GM12878 (cell line): ENCODE results near the gene OR4D6. TPM values are rescaled to one million over a fixed set of nuclear protein-coding genes. Genes with fewer than 3 reads are reported as not detected.

Experiments used
- ATAC-seq: fragments of 200-7000 bp; cut with Tn5 transposase; 3 replicates; pipeline ENCODE4 v1.9.1; 2020; ENCODE audit warnings: mild to moderate bottlenecking, moderate library complexity
- BruUV-seq: library from RNA; stranded (reverse); fragments of 400-500 nt; replicated peaks from 2 replicates; lab custom pipeline; 2021; lab: Mats Ljungman, UMichigan
- CTCF ChIA-PET: fragments of 300-600 bp; sonication (Branson Sonifier 250); formaldehyde crosslinking; extraction: SDS; loops from one replicate; lab custom pipeline; 2021; ENCODE audit warnings: inconsistent platforms; lab: Yijun Ruan, JAX
- POLR2A ChIA-PET: fragments of 350-600 bp; formaldehyde crosslinking; extraction: SDS; loops from one replicate; lab custom pipeline; 2021; ENCODE audit warnings: inconsistent platforms; lab: Charles Lee
- RAD21 ChIA-PET: fragments of 300-600 bp; sonication (Branson Sonifier 250); formaldehyde crosslinking; loops from one replicate; lab custom pipeline; 2023; ENCODE audit warnings: antibody characterized with exemption; ENCODE audit not compliant: unreplicated experiment; lab: Charles Lee
- SMC1A ChIA-PET: fragments of 300-600 bp; sonication (Branson Sonifier 250); formaldehyde crosslinking; loops from one replicate; lab custom pipeline; 2023; ENCODE audit not compliant: unreplicated experiment, uncharacterized antibody; lab: Charles Lee
- DNase-seq: peaks from one replicate; pipeline ENCODE4 v3.0.0-alpha.2; 2011; ENCODE audit warnings: low read depth, low spot score
- FAIRE-seq: peaks from 3 replicates; lab custom pipeline; 2011; peaks lifted over from hg19 to GRCh38; lab: Jason Lieb, UNC
- H2AFZ ChIP-seq: 2 replicates; pipeline ENCODE4 v1.6.0; 2011; ENCODE audit warnings: low read depth, low read length, control low read depth; ENCODE audit not compliant: control insufficient read depth
- H3K27ac ChIP-seq: 2 replicates; pipeline ENCODE4 v1.5.1; 2011; ENCODE audit warnings: control low read depth; ENCODE audit not compliant: control insufficient read depth, insufficient read depth
- H3K27me3 ChIP-seq, 2 experiments: replicated peaks in 1 of 2; 2 replicates each; pipeline versions ENCODE4 v1.6.0 to v1.6.1; 2011; ENCODE audit warnings: low read length in 1 of 2; ENCODE audit not compliant: control insufficient read depth in 2 of 2, insufficient read depth in 2 of 2
- H3K36me3 ChIP-seq, 2 experiments: 2 replicates each; pipeline ENCODE4 v1.5.1; 2011; ENCODE audit warnings: low read length in 1 of 2; ENCODE audit not compliant: control insufficient read depth in 2 of 2, insufficient read depth in 2 of 2
- H3K4me1 ChIP-seq: 2 replicates; pipeline ENCODE4 v1.6.1; 2011; ENCODE audit warnings: mild to moderate bottlenecking, low read length, moderate library complexity, mixed read lengths; ENCODE audit not compliant: control insufficient read depth, insufficient read depth
- H3K4me2 ChIP-seq: 2 replicates; pipeline ENCODE4 v1.6.0; 2011; ENCODE audit warnings: control low read depth; ENCODE audit not compliant: control insufficient read depth, insufficient read depth
- H3K4me3 ChIP-seq: fragments of 200-600 bp; sonication (generic); 2 replicates; pipeline ENCODE4 v1.5.1; 2016
- H3K79me2 ChIP-seq: 2 replicates; pipeline ENCODE4 v1.6.0; 2011; ENCODE audit warnings: low read length; ENCODE audit not compliant: control insufficient read depth, insufficient read depth
- H3K9ac ChIP-seq: 2 replicates; pipeline ENCODE4 v1.8.0; 2011; ENCODE audit warnings: low read length, control low read depth, mixed read lengths; ENCODE audit not compliant: control insufficient read depth, insufficient read depth
- H3K9me3 ChIP-seq: replicated peaks from 3 replicates; pipeline ENCODE4 v1.5.1; 2011; ENCODE audit warnings: mild to moderate bottlenecking, low read length; ENCODE audit not compliant: control insufficient read depth, insufficient read depth
- H4K20me1 ChIP-seq: 2 replicates; pipeline ENCODE4 v1.6.0; 2011; ENCODE audit not compliant: control insufficient read depth, insufficient read depth
- CEBPB ChIP-seq, 2 experiments: fragments of 150-350 bp in 1 of 2; IDR thresholded peaks; 2 replicates each; pipeline ENCODE4 v1.6.1; 2012 to 2014; ENCODE audit warnings: low read depth in 2 of 2, low read length in 2 of 2, borderline replicate concordance in 1 of 2, inconsistent platforms in 1 of 2
- CREM ChIP-seq: IDR thresholded peaks from 2 replicates; pipeline ENCODE4 v1.6.1; 2014; ENCODE audit warnings: antibody characterized with exemption, low read depth
- MXI1 ChIP-seq: fragments of 150-350 bp; IDR thresholded peaks from 2 replicates; pipeline ENCODE4 v1.6.1; 2011; ENCODE audit warnings: low read depth, mild to moderate bottlenecking, inconsistent platforms, low read length, improper control_type of control experiment
- MYB ChIP-seq: fragments of 150-350 bp; IDR thresholded peaks from 2 replicates; pipeline ENCODE4 v1.6.1; 2014; ENCODE audit warnings: mild to moderate bottlenecking, low read depth, low read length, borderline replicate concordance
- NBN ChIP-seq: fragments of 450-650 bp; IDR thresholded peaks from 2 replicates; pipeline ENCODE4 v1.6.1; 2016
- POLR2A ChIP-seq: IDR thresholded peaks from 2 replicates; pipeline ENCODE4 v1.6.1; 2011; ENCODE audit warnings: low read depth, mild to moderate bottlenecking, low read length
- PRDM15 ChIP-seq: fragments of 450-650 bp; formaldehyde crosslinking; IDR thresholded peaks from 2 replicates; pipeline ENCODE4 v1.4.0; 2020; ENCODE audit warnings: mild to moderate bottlenecking, moderate library complexity
- RCOR1 ChIP-seq: conservative IDR thresholded peaks from 2 replicates; pipeline ENCODE4 v1.6.1; 2012; ENCODE audit warnings: low read depth, low read length, improper control_type of control experiment
- RUNX3 ChIP-seq: IDR thresholded peaks from 2 replicates; pipeline ENCODE4 v1.6.1; 2012; ENCODE audit warnings: low read length, inconsistent platforms
- SREBF1 ChIP-seq: IDR thresholded peaks from 2 replicates; pipeline ENCODE4 v1.6.1; 2012; ENCODE audit warnings: mild to moderate bottlenecking, low read length
- WGBS: methylation state at CpG from one replicate; pipeline ENCODE4 v1.1.6; 2016; ENCODE audit warnings: low lambda C conversion rate; ENCODE audit not compliant: insufficient replicate concordance, insufficient coverage; ENCODE audit errors: missing lambda C conversion rate; 5-methylcytosine and 5-hydroxymethylcytosine counted together
- in situ Hi-C: fragments of 300-500 bp; cut with MboI; formaldehyde crosslinking; loops from 9 replicates; pipeline ENCODE4 v1.14.3; 2018; ENCODE audit warnings: mixed read lengths
- intact Hi-C: fragments of 100-400 bp; cut with micrococcal nuclease; formaldehyde crosslinking; loops from one replicate; pipeline ENCODE4 v1.14.2; 2022; ENCODE audit not compliant: unreplicated experiment
- polyA plus RNA-seq, 11 experiments: library from polyadenylated mRNA; depleted of rRNA in 4 of 11; unstranded in 6 of 11; stranded (reverse) in 5 of 11; fragments of >200 nt; fragmentation: Nextera tagmentation in 4 of 11; fragmentation: Illumina TruSeq in 1 of 11; extraction: Ambion mirVana in 4 of 11; extraction: Trizol in 1 of 11; gene quantifications; 1 replicate in 1 of 11; 2 replicates in 10 of 11; pipeline versions ENCODE4 v1.2.1 to v1.2.3, GENCODE V29; 2011 to 2016; ENCODE audit warnings: inconsistent platforms in 2 of 11, missing spikeins in 2 of 11, low read depth in 1 of 11
- total RNA-seq, 4 experiments: library from RNA; depleted of rRNA in 3 of 4; stranded (reverse); fragments of >200 nt in 3 of 4; fragmentation: Illumina TruSeq in 1 of 4; extraction: Trizol in 1 of 4; gene quantifications; 2 replicates each; pipeline versions ENCODE4 v1.2.1 to v1.2.3, GENCODE V29; 2013 to 2021
- TF ChIP-seq, protein P1 (sequence below): fragments of 450-650 bp; IDR thresholded peaks from 2 replicates; pipeline ENCODE4 v1.6.1; 2017; ENCODE audit warnings: mild to moderate bottlenecking, moderate library complexity
- TF ChIP-seq, protein P2 (sequence below): IDR thresholded peaks from 2 replicates; pipeline ENCODE4 v1.6.1; 2012; ENCODE audit warnings: low read depth, low read length, improper control_type of control experiment
- TF ChIP-seq, protein P3 (sequence below): IDR thresholded peaks from 2 replicates; pipeline ENCODE4 v1.6.1; 2011; ENCODE audit warnings: borderline replicate concordance, low read depth, mild to moderate bottlenecking, moderate library complexity, mixed read lengths, low read length; ENCODE audit not compliant: insufficient read depth; ENCODE audit errors: extremely low read length

Gene OR4D6
- total and polyA plus RNA-seq, 10 of the 15 experiments (the other 5 are each of a cell fraction or from before 2014, with no cell fraction given): not detected

GRCh38 chr11:59473015-59473414, 16.3 kb downstream of the OR4D6 start, which contains the start of gene OR4D10 (continued):
- TF ChIP-seq CREM: no peak
- TF ChIP-seq MYB: no peak

- Histone ChIP-seq H3K9me3 (no peaks in the 10 kb centered on the region), H3K27me3 (no peaks in the 10 kb centered on the region), H2AFZ (no peak overlapping the region), H3K9ac (no peak overlapping the region), H3K4me3 (no peak overlapping the region), H3K79me2 (no peaks in the 10 kb centered on the region), H3K4me1 (no peaks in the 10 kb centered on the region; the same call in 1 of the 2 replicates), H4K20me1 (no peaks in the 10 kb centered on the region), H3K27ac (no peak overlapping the region), H3K36me3 (no peaks in the 10 kb centered on the region), H3K4me2 (no peak overlapping the region)
- ChIA-PET SMC1A (no interaction called here), POLR2A (interaction anchor here (0.6 kb wide), 1 partner anchor 152 kb away, joined by 4 read pairs; no protein-coding TSS in a partner anchor), RAD21 (no interaction called here), CTCF (no interaction called here)
- in situ Hi-C loops (no loop called here), intact Hi-C loops (no loop called here)
- no TSS peak for BruUV-seq
- DNase-seq (no peak), ATAC-seq (no peak), FAIRE-seq (no peak)
- WGBS: 46% methylated on average over 9 of the region's 9 CpGs
- no peak for TF ChIP-seq RCOR1
- no peak for TF ChIP-seq CEBPB (IDR thresholded peaks at IDR 0.05; ENCODE audit: borderline replicate concordance in 1 of 2, low read depth in 2 of 2, low read length in 2 of 2)
- no peak for TF ChIP-seq PRDM15 (CRISPR knock-in tag)
- TF ChIP-seq, protein P1, sequence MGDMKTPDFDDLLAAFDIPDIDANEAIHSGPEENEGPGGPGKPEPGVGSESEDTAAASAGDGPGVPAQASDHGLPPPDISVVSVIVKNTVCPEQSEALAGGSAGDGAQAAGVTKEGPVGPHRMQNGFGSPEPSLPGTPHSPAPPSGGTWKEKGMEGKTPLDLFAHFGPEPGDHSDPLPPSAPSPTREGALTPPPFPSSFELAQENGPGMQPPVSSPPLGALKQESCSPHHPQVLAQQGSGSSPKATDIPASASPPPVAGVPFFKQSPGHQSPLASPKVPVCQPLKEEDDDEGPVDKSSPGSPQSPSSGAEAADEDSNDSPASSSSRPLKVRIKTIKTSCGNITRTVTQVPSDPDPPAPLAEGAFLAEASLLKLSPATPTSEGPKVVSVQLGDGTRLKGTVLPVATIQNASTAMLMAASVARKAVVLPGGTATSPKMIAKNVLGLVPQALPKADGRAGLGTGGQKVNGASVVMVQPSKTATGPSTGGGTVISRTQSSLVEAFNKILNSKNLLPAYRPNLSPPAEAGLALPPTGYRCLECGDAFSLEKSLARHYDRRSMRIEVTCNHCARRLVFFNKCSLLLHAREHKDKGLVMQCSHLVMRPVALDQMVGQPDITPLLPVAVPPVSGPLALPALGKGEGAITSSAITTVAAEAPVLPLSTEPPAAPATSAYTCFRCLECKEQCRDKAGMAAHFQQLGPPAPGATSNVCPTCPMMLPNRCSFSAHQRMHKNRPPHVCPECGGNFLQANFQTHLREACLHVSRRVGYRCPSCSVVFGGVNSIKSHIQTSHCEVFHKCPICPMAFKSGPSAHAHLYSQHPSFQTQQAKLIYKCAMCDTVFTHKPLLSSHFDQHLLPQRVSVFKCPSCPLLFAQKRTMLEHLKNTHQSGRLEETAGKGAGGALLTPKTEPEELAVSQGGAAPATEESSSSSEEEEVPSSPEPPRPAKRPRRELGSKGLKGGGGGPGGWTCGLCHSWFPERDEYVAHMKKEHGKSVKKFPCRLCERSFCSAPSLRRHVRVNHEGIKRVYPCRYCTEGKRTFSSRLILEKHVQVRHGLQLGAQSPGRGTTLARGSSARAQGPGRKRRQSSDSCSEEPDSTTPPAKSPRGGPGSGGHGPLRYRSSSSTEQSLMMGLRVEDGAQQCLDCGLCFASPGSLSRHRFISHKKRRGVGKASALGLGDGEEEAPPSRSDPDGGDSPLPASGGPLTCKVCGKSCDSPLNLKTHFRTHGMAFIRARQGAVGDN: no peak
- TF ChIP-seq, protein P2, sequence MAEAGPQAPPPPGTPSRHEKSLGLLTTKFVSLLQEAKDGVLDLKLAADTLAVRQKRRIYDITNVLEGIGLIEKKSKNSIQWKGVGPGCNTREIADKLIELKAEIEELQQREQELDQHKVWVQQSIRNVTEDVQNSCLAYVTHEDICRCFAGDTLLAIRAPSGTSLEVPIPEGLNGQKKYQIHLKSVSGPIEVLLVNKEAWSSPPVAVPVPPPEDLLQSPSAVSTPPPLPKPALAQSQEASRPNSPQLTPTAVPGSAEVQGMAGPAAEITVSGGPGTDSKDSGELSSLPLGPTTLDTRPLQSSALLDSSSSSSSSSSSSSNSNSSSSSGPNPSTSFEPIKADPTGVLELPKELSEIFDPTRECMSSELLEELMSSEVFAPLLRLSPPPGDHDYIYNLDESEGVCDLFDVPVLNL: no peak
- TF ChIP-seq POLR2A: no peak
- TF ChIP-seq SREBF1: no peak
- TF ChIP-seq, protein P3, sequence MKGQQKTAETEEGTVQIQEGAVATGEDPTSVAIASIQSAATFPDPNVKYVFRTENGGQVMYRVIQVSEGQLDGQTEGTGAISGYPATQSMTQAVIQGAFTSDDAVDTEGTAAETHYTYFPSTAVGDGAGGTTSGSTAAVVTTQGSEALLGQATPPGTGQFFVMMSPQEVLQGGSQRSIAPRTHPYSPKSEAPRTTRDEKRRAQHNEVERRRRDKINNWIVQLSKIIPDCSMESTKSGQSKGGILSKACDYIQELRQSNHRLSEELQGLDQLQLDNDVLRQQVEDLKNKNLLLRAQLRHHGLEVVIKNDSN: no peak
- no peak for TF ChIP-seq NBN
- no peak for TF ChIP-seq RUNX3
- no peak for TF ChIP-seq MXI1
Observed at GRCh38 chr11:59475176-59475575, 18.4 kb downstream of the OR4D6 start.
